HG02870 (cell line): ENCODE results near the gene MAGEF1.
"Not testable (repeated sequence)": the region's sequence is repeated elsewhere in the genome, so short reads cannot be mapped to it uniquely, and the experiment has no call there.

Experiments used
- ATAC-seq: cut with Tn5 transposase; IDR thresholded peaks from one replicate; pipeline ENCODE4 v1.9.1; 2021; ENCODE audit warnings: mild to moderate bottlenecking, moderate library complexity; ENCODE audit not compliant: unreplicated experiment

MAGEF1 gene

DNA sequence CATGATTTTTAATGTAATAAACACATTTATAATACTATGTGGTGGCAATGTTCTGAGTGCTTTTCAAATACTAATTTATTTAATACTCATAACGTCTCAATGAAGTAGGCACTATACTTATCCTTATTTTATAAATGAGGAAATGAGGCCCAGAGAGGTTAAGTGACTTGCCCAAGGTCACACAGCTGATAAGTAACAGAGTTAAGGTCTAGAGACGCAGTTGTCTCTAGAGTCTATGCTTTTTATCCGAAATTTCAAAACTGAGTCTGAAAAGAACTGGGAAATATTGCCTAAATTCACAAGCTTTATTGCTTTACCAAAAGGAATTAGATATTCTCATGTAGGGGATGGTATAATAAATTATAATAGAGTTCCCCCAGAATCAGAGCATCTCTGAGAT lies 31.4 kb upstream of the MAGEF1 start:
- no peak for ATAC-seq

DNA sequence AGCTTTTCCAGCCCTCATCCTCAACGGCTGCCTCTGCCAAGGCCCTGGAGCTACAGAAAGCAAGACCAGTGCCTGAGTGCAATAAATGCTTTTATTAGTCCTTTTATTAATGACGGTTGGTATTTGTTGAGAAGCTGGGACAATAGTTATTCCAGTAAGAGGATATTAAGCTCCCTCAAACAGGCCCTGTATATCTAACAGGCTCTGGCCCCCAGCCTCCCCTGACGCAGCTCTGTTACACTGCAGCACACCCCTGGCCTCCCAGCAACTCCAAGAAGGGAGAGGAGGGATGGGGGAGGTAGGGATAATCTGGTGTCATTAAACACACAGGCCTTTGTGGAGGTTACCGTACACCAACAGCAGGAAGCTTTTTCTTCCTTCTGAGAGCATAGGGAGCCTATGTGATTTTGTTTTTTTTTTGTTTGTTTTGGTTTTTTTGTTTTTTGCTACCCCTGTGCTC lies 30.8 kb upstream of the MAGEF1 start:
- ATAC-seq: no peak

- no peak for ATAC-seq
Measured at GRCh38 chr3:184741798-184742675, 30.2 kb upstream of the MAGEF1 start.

- ATAC-seq: no peak
Measured at GRCh38 chr3:184741259-184741556, 29.3 kb upstream of the MAGEF1 start.

DNA sequence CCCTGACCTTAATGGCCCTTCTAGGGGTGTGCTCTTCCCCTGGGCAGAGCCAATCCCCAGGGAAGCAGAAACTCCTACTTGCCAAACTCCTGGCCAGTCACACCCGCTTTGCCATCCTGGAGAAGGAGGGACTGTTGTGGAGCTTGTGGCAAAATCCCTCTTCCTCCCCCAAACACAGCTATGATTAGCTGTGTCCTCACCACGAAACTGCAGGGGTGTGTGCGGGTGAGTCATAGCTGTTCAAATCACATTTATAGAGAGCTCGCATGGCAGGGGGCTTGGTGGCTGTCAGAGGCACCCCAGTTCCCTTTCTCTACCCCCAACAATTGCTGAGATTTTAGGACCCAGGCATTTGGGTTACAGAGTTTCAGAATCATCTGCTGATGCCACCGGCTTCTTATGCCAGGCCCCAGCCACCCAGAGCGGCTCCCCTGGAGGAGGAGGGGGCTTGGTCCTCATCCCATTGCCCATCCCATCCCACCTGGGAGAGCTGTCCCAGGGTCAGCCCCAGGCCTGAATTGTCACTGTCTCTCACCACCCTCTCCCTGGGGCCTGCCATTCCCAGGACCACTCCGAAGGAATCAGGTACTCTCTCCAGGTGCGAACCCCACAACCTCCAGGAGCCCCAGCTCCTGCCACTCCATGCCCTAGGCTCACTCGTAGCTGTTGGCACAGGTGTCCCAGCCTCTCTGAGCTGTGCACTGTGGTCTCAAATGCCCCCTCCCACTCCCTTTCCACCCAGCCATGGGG lies 28.8 kb upstream of the MAGEF1 start:
- no peak for ATAC-seq

DNA sequence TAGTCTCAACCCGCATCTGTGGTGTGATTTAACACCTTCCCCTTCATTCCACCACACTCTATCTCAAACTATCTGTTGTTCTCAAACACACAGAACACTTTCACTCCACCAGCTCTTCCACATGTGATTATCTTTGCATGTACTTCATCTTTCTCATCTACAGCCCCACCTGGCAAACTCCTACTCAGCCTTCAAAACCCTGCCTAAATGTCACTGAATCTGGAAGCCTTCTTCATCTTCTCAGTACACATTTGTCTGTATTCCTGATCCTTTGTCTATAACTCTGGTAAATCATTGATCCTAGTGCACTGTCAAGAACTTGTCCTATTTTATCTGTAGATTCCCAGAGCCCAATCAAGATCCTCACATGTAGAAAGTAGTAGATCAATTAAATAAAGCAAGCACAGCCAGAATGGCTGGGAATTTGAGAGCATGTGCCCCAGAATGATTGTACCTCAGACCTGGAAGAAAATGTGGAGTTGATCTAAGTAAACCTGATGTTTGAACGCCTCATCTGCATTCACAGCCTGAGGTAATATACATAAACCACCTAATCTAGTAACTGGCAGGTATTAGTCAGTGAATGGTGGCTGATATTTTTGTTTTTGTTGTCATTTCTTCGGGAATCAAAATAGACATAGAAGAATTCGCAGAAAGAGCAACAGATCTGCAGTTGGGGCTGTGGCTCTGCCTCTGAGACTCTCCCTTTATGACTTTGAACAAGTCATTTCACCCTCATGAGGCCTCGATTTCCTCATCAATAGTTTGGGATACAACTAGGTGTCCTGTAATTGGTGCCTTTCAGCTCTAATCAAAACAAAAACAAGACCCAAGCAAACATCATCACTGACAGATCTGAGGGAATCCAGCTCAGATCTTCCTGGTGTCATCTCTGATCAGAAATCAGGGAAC lies 28.0 kb upstream of the MAGEF1 start:
- ATAC-seq: no peak

- no peak for ATAC-seq
Measured at GRCh38 chr3:184738982-184739381, 27.1 kb upstream of the MAGEF1 start.

DNA sequence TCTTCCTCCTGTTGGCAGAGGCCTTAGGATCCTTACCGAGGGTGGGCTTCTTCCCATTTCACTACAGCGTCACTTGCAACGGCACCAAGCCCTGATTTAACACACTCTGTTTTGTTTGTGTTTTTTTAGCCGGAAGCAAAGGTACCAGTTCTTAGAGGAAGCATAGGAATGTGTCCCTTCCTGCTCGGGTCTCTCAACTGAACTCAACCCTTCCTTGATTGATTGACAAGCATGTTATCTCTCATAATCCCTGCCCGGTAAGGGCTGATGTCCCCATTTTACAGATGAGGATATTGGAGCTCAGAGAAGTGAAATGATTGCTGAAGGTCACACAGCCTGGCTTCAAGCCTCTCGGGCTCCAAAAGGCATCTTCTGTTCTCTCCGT lies 26.6 kb upstream of the MAGEF1 start:
- ATAC-seq: no peak

DNA sequence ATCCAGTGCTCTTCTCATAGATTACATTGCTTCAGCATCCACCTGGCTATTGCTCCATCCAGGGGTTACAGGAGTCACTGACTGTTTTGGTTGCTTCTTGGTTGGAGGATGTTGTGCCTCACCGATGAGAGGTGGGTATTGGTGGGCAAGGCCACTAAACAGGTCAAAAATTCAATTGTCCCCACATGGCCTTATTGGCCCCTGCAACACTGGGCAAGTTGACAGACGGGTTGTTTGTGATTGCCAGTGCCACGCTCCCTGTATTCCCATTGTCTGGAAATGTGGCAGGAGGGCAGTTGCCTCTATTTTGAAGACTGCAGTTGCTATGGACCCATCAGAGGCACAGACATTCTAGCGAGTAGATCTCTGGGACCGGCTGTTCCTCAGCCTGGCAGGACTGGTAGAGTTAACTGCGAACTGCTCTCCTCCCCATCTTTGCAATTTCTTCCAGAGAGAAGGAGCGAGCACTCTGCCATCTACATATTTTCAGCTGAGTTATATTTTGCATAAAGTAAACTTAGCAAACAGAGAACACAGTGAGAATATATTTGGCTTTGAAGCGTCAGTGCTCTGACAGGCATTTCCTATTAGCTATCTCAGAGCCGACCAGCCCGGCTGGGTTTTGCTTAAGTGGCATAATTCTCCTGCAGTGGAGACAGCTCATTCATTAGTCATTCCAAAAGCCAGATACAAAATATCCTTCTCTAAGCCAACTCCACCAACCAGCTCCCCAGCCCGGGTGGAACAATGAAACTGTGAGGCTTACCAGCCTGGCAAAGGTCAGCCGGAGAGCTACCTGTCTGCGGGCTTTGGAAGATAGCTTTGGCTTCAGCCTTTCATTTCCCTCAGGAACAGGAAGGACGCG lies 26.0 kb upstream of the MAGEF1 start:
- ATAC-seq: no peak

DNA sequence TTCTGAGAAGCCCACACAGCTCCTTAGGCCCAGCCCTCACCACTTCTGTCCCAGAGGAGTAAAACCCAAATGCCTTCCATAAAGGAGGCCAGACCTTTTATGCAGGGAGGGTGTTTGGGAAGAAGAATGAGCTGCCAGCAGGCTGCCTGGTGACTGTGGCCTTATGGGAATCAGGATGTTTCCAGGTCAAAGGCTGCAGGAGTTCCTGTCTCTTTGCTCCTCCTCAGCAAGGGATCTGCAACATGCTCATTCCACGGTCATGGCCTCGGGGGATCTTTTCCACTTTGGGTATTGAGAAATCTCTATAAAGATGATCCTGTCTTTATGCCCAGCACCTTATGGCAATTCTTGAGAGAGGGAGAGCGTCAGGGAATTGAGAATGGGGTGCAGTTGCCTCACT lies 25.2 kb upstream of the MAGEF1 start:
- no peak for ATAC-seq

DNA sequence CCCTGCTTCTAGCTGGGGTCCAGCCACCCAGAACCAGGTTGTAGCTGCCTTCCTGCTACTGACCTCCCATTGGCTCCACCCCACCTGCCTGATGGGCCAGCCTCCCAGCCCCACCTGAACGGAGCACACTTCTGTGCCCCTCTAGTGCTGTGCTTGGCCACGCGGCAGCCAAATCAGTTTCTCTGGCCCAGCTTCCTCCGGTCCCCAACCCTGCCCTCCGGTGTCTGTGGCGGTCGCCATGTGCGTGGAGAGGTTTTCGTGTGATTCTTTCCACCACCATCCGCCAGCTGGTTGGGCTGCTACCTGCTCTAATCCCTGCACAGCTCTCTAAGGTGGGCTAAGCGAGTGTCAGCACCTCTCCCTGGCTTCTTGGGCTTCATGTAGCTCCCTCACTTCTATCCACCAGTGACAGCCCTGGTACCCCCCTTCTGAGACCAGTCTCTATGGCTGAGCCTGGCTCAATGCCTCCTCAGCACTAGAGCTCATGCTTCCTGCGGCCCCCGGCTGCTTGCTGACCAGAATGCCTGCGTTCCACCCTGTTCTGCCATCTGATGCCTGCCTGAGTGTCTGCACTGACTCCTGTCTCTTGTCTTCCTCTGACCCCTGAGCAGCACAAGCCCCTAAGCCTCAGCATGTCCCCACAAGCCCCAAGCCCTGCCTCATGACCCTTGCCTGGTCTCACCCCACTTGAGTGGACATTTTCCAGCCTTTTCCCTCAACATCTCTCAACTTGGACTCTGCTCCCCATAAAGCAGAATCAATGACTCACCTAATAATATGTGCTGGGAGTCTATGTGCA lies 23.2 kb upstream of the MAGEF1 start:
- ATAC-seq: no peak

DNA sequence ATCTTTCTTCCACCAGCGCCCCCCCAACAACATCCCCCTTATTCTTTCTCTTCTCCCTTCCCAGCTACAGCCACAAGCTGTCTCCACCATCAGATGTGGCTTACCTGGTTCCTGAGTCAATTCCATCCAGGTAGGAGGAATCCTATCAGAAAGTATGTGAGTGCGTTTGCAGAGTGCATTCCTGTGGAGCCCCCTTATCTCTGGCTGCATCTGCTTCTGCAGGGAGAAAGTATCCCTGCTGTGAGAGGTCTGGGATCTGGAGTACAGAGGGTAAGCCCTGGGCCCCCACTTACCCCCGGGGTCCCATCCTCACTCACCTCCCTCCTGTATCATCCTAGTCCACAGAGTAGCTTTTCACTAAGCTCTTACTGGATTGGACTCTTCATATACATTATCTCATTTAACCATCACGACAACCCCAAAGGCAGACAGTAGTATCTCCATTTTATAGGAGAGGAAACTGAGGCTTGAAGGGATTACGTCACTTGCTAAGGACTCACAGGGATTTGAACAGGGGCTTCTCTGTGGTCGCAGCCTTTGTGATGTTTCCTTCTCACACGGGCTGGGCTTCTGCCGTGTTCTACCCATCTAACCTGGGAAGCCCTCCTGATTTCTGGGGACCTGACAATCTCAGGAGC lies 22.2 kb upstream of the MAGEF1 start:
- no peak for ATAC-seq

GRCh38 chr3:184733181-184733580 lies 21.3 kb upstream of the MAGEF1 start:
- no peak for ATAC-seq

- no peak for ATAC-seq
Measured at GRCh38 chr3:184731786-184732537, 20.1 kb upstream of the MAGEF1 start.

GRCh38 chr3:184730924-184731323 lies 19.1 kb upstream of the MAGEF1 start:
- ATAC-seq: no peak

DNA sequence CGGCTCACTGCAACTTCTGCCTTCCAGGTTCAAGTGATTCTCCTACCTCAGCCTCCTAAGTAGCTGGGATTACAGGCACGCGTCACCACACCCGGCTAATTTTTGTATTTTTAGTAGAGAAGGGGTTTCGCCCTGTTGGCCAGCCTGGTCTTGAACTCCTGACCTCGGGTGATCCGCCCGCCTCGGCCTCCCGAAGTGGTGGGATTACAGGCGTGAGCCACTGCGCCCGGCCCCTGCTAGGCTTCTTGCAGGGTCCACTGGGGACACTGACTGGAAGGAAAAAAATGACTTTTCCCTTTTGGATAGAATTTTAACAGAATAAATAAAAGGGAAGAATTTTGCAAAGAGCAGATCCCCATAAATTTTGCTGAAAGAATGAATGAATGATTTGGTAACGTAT lies 17.3 kb upstream of the MAGEF1 start:
- ATAC-seq: not testable (repeated sequence)

- ATAC-seq: no peak
Measured at GRCh38 chr3:184728010-184728527, 16.2 kb upstream of the MAGEF1 start.

DNA sequence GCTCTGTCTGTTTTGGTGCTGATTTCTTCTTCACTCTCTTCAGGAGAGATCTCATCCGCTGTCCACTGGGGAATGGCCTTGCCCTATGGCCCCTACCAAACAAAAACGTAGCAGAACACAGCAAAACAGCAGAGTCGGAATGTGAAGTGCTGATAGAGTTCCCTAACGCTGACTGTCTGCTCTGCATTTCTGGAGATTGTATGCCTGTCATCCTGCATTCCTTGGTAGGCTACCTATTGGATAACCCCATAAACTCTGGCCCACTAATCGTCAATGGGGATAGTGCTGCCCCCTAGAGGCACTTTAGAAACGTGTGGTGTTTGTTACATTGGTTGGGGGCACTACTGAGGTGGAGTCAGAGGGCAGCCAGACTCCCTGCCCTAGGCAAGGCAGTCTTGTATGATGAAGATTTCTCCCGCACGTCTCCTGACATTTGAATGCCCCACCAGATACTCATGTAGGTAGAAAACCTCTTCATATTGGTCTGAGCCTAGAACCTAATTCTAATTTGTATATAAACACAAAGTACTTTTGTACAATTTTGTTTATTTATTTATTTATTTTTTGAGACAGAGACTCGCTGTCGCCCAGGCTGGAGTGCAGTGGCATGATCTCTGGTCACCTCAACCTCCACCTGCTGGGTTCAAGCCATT lies 15.6 kb upstream of the MAGEF1 start:
- ATAC-seq: no peak
